ENCODE data around the gene GALK2.

The GALK2 gene

DNA sequence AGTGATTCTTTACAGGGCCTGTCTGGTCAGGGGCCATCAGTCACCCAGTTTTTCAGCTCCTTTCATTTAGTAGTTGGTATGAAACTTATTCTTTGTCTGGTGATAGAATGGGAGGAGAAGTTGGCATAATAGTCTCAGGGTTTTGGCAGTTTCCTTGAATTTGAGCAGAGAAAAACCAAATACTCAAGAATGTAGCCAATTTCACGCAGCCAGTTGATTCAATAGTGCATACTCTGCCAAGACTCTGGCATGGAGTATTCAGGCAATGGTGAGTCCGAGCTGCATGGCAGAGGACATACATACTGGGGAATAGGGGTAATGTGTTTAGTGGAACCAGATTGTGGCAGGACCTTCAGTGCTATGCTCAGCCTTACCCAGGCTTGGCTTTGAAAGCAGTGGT, 118.3 kb downstream of the GALK2 start:
- POLR2A ChIA-PET, result no interaction called here
- CTCF ChIA-PET, result interaction anchor here (1.0 to 2.6 kb wide), 4 partner anchors 12 to 15 kb away, joined by 3 to 11 read pairs (median 6); no protein-coding TSS in a partner anchor
- TF ChIP-seq CTCF (IDR thresholded peaks at IDR 0.05; ENCODE audit: control extremely low read depth, extremely low read depth, low read depth, missing control alignments), result no peak
- no peak for DNase-seq (ENCODE audit: extremely low spot score)

GRCh38 chr15:49290191-49290590, 120.1 kb downstream of the GALK2 start:
- ChIA-PET POLR2A (no interaction called here), CTCF (interaction anchor here (1.4 to 2.6 kb wide), 3 partner anchors 13 to 29 kb away, joined by 3 to 11 read pairs (median 8); no protein-coding TSS in a partner anchor)
- no peak for DNase-seq (ENCODE audit: extremely low spot score)
- TF ChIP-seq CTCF (IDR thresholded peaks at IDR 0.05; ENCODE audit: control extremely low read depth, extremely low read depth, low read depth, missing control alignments), result no peak

DNA sequence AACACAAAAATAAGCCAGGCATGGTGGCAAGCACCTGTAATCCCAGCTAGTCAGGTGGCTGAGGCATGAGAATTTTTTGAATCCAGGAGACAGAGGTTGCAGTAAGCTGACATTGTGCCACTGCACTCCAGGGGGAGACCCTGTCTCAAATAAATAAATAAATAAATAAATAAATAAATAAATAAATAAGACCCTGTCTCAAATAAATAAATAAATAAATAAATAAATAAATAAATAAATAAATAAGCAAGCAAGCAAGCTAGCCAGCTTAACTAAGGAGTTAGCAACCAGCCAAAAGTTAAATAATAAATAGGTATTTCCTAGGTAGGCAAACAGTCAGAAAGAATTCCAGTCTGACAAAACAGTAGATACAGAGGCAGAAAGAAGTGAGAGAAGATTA, 123.9 kb downstream of the GALK2 start:
- no peak for DNase-seq (ENCODE audit: extremely low spot score)
- CTCF ChIA-PET, result no interaction called here
- POLR2A ChIA-PET, result no interaction called here
- TF ChIP-seq CTCF (IDR thresholded peaks at IDR 0.05; ENCODE audit: control extremely low read depth, extremely low read depth, low read depth, missing control alignments), result no peak

- TF ChIP-seq CTCF (IDR thresholded peaks at IDR 0.05; ENCODE audit: control extremely low read depth, extremely low read depth, low read depth, missing control alignments), result no peak
- ChIA-PET CTCF (no interaction called here), POLR2A (no interaction called here)
- no peak for DNase-seq (ENCODE audit: extremely low spot score)
These were observed 126.2 kb downstream of the GALK2 start for GRCh38 chr15:49296258-49296657.

DNA sequence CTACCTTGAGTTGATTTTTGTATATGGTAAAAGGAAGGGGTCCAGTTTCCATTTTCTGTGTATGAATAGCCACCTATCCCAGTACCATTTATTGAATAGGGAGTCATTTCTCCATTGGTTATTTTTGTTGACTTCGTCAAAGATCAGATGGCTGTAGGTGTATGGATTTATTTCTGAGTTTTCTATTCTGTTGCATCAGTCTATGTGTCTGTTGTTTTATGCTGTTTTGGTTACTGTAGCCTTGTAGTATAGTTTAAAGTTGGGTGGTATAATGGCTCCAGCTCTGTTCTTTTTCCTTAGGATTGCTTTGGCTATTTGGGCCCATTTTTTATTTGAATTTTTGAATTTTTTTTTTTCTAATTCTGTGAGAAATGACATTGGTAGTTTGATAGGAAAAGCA, 127.5 kb downstream of the GALK2 start:
- ChIA-PET POLR2A (no interaction called here), CTCF (interaction anchor here (1.0 kb wide), 1 partner anchor 11 kb away, joined by 3 read pairs; no protein-coding TSS in a partner anchor)
- no peak for DNase-seq (ENCODE audit: extremely low spot score)
- no peak for TF ChIP-seq CTCF (IDR thresholded peaks at IDR 0.05; ENCODE audit: control extremely low read depth, extremely low read depth, low read depth, missing control alignments)

DNA sequence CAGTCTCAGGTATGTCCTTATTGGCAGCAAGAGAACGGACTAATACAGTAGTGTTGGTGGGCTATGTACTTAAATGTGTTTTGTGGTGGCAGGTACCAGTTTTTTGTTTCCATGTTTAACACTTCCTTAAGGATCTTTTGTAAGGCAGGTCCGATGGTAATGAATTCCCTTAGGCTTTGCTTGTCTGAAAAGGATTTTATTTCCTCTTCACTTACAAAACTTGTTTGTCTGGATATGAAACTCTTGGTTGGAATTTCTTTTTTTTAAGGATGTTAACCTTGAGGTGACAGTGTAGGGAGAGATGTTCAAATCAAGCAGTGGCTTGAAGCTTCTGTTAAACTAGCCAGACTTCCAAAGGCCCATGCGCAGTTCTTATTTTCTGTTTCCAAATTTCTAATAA, 130.8 kb downstream of the GALK2 start:
- no peak for DNase-seq (ENCODE audit: extremely low spot score)
- TF ChIP-seq CTCF (IDR thresholded peaks at IDR 0.05; ENCODE audit: control extremely low read depth, extremely low read depth, low read depth, missing control alignments), result no peak
- CTCF ChIA-PET, result interaction anchor here (1.0 kb wide), 1 partner anchor 13 kb away, joined by 3 read pairs; no protein-coding TSS in a partner anchor
- POLR2A ChIA-PET, result no interaction called here

DNA sequence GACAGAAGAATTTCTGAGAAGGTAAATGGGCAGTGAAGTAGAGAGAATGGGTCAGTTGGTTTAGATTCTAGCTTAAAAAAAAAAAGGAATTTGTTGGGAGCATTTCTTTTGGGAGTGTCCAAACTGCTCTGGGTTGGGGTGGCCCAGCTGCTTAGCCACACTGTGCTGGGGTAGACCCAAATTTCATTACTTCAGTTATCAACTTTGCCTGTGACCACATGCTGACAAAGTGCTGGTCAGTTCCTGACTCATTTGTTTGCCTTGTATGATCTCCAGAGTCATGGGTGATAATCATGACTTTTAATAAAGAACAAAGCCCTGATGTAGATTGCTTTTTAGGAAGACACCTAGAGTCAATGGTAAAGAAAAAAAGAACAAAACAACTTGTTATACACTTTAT, 131.5 kb downstream of the GALK2 start:
- POLR2A ChIA-PET, result no interaction called here
- CTCF ChIA-PET, result interaction anchor here (1.8 kb wide), 1 partner anchor 9 kb away, joined by 6 read pairs; no protein-coding TSS in a partner anchor

More for the DNA sequence above, 131.5 kb downstream of the GALK2 start:
- no peak for DNase-seq (ENCODE audit: extremely low spot score)
- no peak for TF ChIP-seq CTCF (IDR thresholded peaks at IDR 0.05; ENCODE audit: control extremely low read depth, extremely low read depth, low read depth, missing control alignments)

Measured in GM10248 (cell line).